Bronchial epithelial cell (primary cell): Measurements from ENCODE around the gene AUTS2. TPM values are rescaled to one million over a fixed set of nuclear protein-coding genes. Genes with fewer than 3 reads are reported as not detected.

ENCODE experiments used
- DNase-seq: peaks from one replicate; pipeline ENCODE4 v3.0.0-alpha.2; 2010; ENCODE audit warnings: low read depth
- FAIRE-seq: peaks from 2 replicates; lab custom pipeline; 2011; peaks lifted over from hg19 to GRCh38; lab: Jason Lieb, UNC
- H3K27me3 ChIP-seq: 2 replicates; pipeline ENCODE4 v1.5.1; 2011; ENCODE audit warnings: low read length; ENCODE audit not compliant: control insufficient read depth, insufficient read depth
- H3K36me3 ChIP-seq: 2 replicates; pipeline ENCODE4 v1.5.1; 2011; ENCODE audit warnings: low read length; ENCODE audit not compliant: control insufficient read depth, insufficient read depth
- H3K4me3 ChIP-seq: 2 replicates; pipeline ENCODE4 v1.5.1; 2011; ENCODE audit warnings: mild to moderate bottlenecking, low read depth, low read length, control low read depth
- total RNA-seq: library from RNA; depleted of rRNA; stranded (reverse); fragments of >200 nt; gene quantifications from 2 replicates; pipeline ENCODE4 v1.2.1, GENCODE V29; 2014
- TF ChIP-seq, protein P1 (sequence below): IDR thresholded peaks from 2 replicates; pipeline ENCODE4 v1.5.1; 2011; ENCODE audit warnings: mild to moderate bottlenecking, moderate library complexity, low read length, control low read depth, inconsistent platforms; ENCODE audit not compliant: insufficient read depth, severe bottlenecking

AUTS2 gene
- total RNA-seq, 1 donor from 2014 or later, result 9.5 TPM

- TF ChIP-seq, protein P1, sequence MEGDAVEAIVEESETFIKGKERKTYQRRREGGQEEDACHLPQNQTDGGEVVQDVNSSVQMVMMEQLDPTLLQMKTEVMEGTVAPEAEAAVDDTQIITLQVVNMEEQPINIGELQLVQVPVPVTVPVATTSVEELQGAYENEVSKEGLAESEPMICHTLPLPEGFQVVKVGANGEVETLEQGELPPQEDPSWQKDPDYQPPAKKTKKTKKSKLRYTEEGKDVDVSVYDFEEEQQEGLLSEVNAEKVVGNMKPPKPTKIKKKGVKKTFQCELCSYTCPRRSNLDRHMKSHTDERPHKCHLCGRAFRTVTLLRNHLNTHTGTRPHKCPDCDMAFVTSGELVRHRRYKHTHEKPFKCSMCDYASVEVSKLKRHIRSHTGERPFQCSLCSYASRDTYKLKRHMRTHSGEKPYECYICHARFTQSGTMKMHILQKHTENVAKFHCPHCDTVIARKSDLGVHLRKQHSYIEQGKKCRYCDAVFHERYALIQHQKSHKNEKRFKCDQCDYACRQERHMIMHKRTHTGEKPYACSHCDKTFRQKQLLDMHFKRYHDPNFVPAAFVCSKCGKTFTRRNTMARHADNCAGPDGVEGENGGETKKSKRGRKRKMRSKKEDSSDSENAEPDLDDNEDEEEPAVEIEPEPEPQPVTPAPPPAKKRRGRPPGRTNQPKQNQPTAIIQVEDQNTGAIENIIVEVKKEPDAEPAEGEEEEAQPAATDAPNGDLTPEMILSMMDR, result no peak
- FAIRE-seq (no peak), DNase-seq (no peak)
- no peaks in the 10 kb centered on the region for H3K36me3 ChIP-seq
- no peak overlapping the region for H3K4me3 ChIP-seq
- no peaks in the 10 kb centered on the region for H3K27me3 ChIP-seq
These were observed 785.7 kb downstream of the AUTS2 start for GRCh38 chr7:70384024-70384423.

DNA sequence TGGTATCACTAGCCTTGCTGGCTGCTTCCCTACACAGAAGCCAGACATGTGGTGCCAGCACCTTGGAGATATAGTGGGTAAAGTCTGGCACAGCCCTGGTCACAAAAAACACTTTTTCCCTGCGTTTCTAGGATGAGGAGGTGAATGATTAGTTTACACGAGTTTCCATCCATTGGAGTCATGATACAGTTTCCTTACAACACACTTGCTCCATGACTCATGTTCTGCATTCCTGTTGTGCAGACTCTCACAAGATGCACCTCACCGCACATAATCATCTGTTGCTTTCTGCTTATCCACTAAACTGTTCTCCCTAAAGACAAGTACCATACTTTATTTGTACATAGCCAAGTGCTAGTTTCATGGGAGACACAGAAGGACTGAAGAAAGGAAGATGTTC lies 786.6 kb downstream of the AUTS2 start:
- Histone ChIP-seq H3K4me3 (no peak overlapping the region), H3K36me3 (no peaks in the 10 kb centered on the region), H3K27me3 (no peaks in the 10 kb centered on the region)
- FAIRE-seq, result no peak
- TF ChIP-seq, protein P1, result no peak
- peak; percentile 72 for DNase-seq

DNA sequence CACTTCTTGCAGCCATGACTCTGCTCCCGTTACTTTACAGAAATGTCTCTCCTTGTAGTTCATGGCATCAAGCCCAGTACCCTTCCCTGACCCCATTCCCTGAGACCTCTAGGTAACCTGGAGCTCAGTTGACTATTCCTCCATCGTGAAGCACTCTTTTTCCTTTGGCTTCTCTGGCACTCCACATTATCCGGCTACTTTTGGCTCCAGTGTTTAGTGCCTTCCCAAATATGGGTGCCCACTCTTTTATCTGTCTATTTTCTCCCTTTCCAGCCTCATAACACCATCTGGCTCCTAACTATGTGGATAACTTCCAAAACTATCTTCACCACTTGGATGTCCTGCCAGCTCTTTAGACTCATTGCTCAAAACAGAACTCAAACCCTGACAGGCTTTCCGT lies 788.9 kb downstream of the AUTS2 start:
- no peaks in the 10 kb centered on the region for H3K36me3 ChIP-seq
- DNase-seq, result no peak
- no peaks in the 10 kb centered on the region for H3K27me3 ChIP-seq
- TF ChIP-seq, protein P1, result no peak
- FAIRE-seq, result no peak
- no peak overlapping the region for H3K4me3 ChIP-seq

DNA sequence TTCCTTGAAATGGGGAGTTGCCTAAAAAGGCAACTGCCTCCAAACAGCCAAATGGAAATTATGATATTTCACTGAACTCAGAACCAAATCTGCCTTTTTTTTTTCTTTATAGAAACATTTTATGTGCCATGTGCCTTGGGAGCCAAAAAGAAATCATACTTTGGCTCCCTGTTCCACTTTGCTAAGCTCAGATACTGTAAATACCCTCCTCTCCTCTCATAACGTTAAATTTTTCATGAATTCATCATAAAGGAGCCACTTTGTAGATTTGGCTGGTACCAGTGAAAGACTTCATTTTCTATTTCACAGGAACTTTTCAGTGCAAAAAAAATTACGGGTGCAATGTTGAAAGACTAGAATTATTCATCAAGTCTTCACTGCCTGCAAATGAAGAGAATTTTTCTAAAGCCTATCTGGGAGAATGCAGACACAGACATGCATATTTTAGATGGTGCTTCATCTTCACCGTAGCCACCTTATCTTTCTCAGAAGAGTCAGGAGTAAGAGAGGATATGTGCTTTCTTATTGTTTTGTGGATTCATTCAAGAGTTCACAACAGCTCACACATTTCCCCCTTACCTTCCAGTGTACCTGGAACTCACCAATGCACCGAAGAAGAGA lies 791.4 kb downstream of the AUTS2 start:
- Histone ChIP-seq H3K36me3 (no peaks in the 10 kb centered on the region), H3K27me3 (no peaks in the 10 kb centered on the region), H3K4me3 (no peak overlapping the region)
- no peak for FAIRE-seq
- TF ChIP-seq, protein P1, result no peak
- no peak for DNase-seq

DNA sequence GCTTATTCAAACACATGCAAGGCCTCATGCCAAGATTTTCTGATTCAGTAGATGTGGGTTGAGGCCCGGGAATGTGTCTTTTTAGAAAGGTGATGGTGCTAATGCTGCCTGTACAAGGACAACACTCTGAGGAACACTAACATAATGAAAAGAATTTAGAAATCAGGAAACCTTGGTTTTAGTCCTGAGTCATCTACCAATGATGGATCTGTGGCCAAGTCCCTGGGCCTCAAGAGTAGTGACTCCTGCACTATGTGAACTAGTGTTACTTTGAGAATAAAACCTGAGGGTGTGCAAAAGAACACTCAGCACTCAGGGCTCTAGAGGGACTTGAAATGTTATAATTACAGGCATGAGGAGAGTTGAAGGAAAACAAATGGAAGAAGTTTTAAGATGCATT lies 792.0 kb downstream of the AUTS2 start:
- peak; percentile 5 for DNase-seq
- no peak overlapping the region for H3K4me3 ChIP-seq
- no peak for FAIRE-seq
- H3K27me3 ChIP-seq, result no peaks in the 10 kb centered on the region
- H3K36me3 ChIP-seq, result no peaks in the 10 kb centered on the region
- TF ChIP-seq, protein P1, result no peak
